Measurements from ENCODE around the gene TIAM1. TPM values are rescaled to one million over a fixed set of nuclear protein-coding genes. Genes with fewer than 3 reads are reported as not detected.

Gene TIAM1
- total RNA-seq, 4 donors from 2014 or later: 2.6 to 11.0 (median 6.9) TPM

DNA sequence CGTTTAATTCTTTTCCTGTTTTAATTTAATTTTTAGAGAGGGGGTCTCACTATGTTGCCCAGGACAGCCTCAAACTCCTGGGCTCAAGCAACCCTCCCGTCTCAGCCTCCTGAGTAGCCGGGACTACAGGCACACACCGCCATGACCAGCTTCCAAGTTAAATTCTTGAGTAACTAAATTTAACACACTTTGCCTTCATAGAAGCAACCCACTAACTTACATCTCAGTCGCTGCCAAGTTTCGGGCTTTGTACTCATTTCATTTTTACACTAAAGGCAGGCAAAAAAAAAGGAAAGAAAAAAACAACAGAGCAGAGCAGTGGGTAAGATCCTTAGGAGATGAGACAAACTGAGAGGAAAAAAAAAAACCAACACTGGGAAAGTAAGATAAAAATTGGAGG, 3.5 kb downstream of the TIAM1 start:
- Histone ChIP-seq H3K27me3 (peaks cover 61% of the 10 kb centered on the region), H3K27ac (no peak overlapping the region), H3K4me3 (no peak overlapping the region), H3K4me1 (peaks cover 0 to 12% (median 0%) of the 10 kb centered on the region in 3 donors), H3K36me3 (no peaks in the 10 kb centered on the region), H3K9me3 (no peaks in the 10 kb centered on the region)
- no peak for ATAC-seq
- WGBS, 2 donors (ENCODE audit: low coverage in 1 of 2): 88 to 90% methylated on average over 3 to 4 of the region's 6 CpGs
- TF ChIP-seq CTCF (IDR thresholded peaks at IDR 0.05): no peak
- no peak for TF ChIP-seq POLR2AphosphoS5 (IDR thresholded peaks at IDR 0.05)
- no peak for TF ChIP-seq POLR2A (IDR thresholded peaks at IDR 0.05)
- TF ChIP-seq EP300 (IDR thresholded peaks at IDR 0.05): no peak

GRCh38 chr21:31339721-31340120, 4.3 kb downstream of the TIAM1 start:
- 77 to 79% methylated on average over 4 of the region's 4 CpGs for WGBS, 2 donors (ENCODE audit: low coverage in 1 of 2)
- TF ChIP-seq POLR2AphosphoS5 (IDR thresholded peaks at IDR 0.05) (no peak), POLR2A (IDR thresholded peaks at IDR 0.05) (no peak)
- H3K27ac ChIP-seq: no peak overlapping the region
- H3K27me3 ChIP-seq: peaks cover 58% of the 10 kb centered on the region
- H3K9me3 ChIP-seq: no peaks in the 10 kb centered on the region
- no peaks in the 10 kb centered on the region for H3K36me3 ChIP-seq
- H3K4me1 ChIP-seq: peaks cover 0 to 12% (median 0%) of the 10 kb centered on the region in 3 donors
- H3K4me3 ChIP-seq: no peak overlapping the region
- ATAC-seq: no peak

DNA sequence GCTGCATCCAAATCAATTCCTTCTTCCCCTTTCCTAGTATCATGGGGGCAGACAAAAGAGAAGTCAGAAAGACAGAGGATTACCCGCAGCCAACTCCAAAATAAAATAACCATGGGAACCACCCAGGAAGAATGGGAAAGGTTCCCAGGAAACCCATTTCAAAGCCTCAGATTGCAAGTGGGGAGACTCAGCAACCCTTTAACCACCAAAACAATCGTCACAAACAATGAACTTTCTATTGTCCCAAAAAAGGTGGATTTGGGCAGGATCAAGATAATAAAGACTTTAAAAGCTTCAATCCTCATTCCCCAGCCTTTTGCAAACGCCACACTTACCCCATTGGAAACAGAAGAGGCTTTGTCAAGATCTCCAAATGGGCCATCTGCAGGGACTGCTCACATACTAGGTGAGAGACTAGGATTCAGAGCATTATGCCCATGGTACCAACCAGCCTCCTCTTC, 5.1 kb downstream of the TIAM1 start:
- 62% methylated on average over 3 of the region's 3 CpGs; no CpG with 5 or more reads in 1 of the 2 donors for WGBS, 2 donors (ENCODE audit: low coverage in 1 of 2)

GRCh38 chr21:31337996-31338907, 5.8 kb downstream of the TIAM1 start:
- H3K4me3 ChIP-seq: no peak overlapping the region
- no peaks in the 10 kb centered on the region for H3K9me3 ChIP-seq
- WGBS, 2 donors (ENCODE audit: low coverage in 1 of 2): 72 to 75% methylated on average over 9 to 19 of the region's 25 CpGs
- TF ChIP-seq EP300 (IDR thresholded peaks at IDR 0.05): no peak
- no peak for TF ChIP-seq CTCF (IDR thresholded peaks at IDR 0.05)
- TF ChIP-seq POLR2AphosphoS5 (IDR thresholded peaks at IDR 0.05): no peak
- no peak for TF ChIP-seq POLR2A (IDR thresholded peaks at IDR 0.05)
- H3K36me3 ChIP-seq: no peaks in the 10 kb centered on the region
- H3K27me3 ChIP-seq: peaks cover 53% of the 10 kb centered on the region
- no peak overlapping the region for H3K27ac ChIP-seq
- H3K4me1 ChIP-seq: no peaks in the 10 kb centered on the region
- ATAC-seq: no peak

More for the DNA sequence above, 5.1 kb downstream of the TIAM1 start:
- no peak for ATAC-seq
- H3K4me3 ChIP-seq: no peak overlapping the region
- H3K9me3 ChIP-seq: no peaks in the 10 kb centered on the region
- no peak for TF ChIP-seq POLR2AphosphoS5 (IDR thresholded peaks at IDR 0.05)
- TF ChIP-seq EP300 (IDR thresholded peaks at IDR 0.05): no peak
- TF ChIP-seq POLR2A (IDR thresholded peaks at IDR 0.05): no peak
- no peak for TF ChIP-seq CTCF (IDR thresholded peaks at IDR 0.05)
- H3K36me3 ChIP-seq: no peaks in the 10 kb centered on the region
- H3K4me1 ChIP-seq: peaks cover 0 to 6% (median 0%) of the 10 kb centered on the region in 3 donors
- no peak overlapping the region for H3K27ac ChIP-seq
- H3K27me3 ChIP-seq: peaks cover 55% of the 10 kb centered on the region

DNA sequence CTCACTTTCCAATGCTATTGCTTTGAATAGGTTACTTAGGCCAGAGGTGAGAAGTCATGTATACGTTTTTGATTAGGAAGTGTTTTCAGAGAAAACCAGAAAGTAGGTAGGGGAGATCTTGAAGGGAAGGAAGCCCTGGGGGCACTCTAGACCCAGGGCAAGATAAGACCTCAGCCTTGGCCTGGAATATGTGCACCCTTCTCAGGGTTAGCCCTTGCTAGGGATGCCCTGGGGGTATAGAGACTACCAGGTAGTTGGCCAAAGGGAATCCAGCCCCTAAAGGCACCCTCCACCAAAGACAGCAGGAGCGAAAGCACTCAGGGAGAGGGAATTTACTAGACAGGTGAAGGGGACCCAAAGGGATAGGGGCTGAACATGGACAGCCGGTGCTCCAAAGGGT, 7.0 kb downstream of the TIAM1 start:
- Histone ChIP-seq H3K36me3 (no peaks in the 10 kb centered on the region), H3K27ac (no peak overlapping the region), H3K4me3 (no peak overlapping the region), H3K27me3 (peaks cover 42% of the 10 kb centered on the region), H3K9me3 (no peaks in the 10 kb centered on the region), H3K4me1 (no peaks in the 10 kb centered on the region)
- no peak for ATAC-seq
- 90 to 100% methylated on average over 1 to 3 of the region's 3 CpGs for WGBS, 2 donors (ENCODE audit: low coverage in 1 of 2)
- TF ChIP-seq EP300 (IDR thresholded peaks at IDR 0.05): no peak
- no peak for TF ChIP-seq POLR2AphosphoS5 (IDR thresholded peaks at IDR 0.05)
- no peak for TF ChIP-seq POLR2A (IDR thresholded peaks at IDR 0.05)
- no peak for TF ChIP-seq CTCF (IDR thresholded peaks at IDR 0.05)

All from gastroesophageal sphincter (tissue), 4 donors.